ENCODE measurements around the gene DNAH9.

DNAH9 gene

GRCh38 chr17:11636771-11637170, 38.5 kb downstream of the DNAH9 start:
- CTCF ChIA-PET: no interaction called here
- POLR2A ChIA-PET: no interaction called here
- no peak for TF ChIP-seq CTCF (IDR thresholded peaks at IDR 0.05; ENCODE audit: insufficient read depth, low read length, missing control alignments)
- H3K4me3 ChIP-seq (ENCODE audit: low read depth, low read length): no peak overlapping the region
- no peak for DNase-seq (ENCODE audit: low read depth, low spot score)

- no peak for DNase-seq (ENCODE audit: low read depth, low spot score)
- no peak for TF ChIP-seq CTCF (IDR thresholded peaks at IDR 0.05; ENCODE audit: insufficient read depth, low read length, missing control alignments)
- CTCF ChIA-PET: no interaction called here
- POLR2A ChIA-PET: no interaction called here
- no peak overlapping the region for H3K4me3 ChIP-seq (ENCODE audit: low read depth, low read length)
Measured at GRCh38 chr17:11637796-11638195, 39.5 kb downstream of the DNAH9 start.

- POLR2A ChIA-PET: no interaction called here
- DNase-seq (ENCODE audit: low read depth, low spot score): no peak
- CTCF ChIA-PET: no interaction called here
- no peak overlapping the region for H3K4me3 ChIP-seq (ENCODE audit: low read depth, low read length)
- no peak for TF ChIP-seq CTCF (IDR thresholded peaks at IDR 0.05; ENCODE audit: insufficient read depth, low read length, missing control alignments)
Measured at GRCh38 chr17:11638700-11639265, 40.5 kb downstream of the DNAH9 start.

DNA sequence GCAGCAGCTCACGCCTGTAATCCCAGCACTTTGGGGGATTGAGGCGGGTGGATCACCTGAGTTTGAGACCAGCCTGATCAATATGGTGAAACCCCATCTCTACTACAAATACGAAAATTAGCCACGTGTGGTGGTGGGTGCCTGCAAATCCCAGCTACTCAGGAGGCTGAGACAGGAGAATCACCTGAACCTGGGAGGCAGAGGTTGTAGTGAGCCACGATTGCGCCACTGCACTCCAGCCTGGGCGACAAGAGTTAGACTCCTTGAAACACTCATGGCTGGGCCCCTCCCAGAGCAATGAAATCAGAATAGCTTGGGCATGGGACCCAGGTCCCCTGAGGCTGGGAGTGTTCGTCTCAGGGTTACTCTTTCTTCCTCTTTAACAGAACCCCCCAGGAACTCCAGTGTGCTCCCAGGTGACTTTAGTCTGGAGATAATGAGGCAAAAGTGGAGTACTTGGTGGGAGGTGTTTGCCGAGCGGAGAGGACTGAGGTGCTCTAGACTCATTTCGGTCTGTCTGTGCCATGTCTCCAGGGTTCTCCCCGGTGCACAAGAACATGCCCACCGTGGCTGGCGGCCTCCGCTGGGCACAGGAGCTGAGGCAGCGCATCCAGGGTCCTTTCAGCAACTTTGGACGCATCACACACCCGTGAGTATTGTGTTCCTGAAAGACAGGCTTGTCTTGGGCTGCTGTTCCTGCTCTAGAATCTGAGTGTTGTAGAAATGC, 41.6 kb downstream of the DNAH9 start:
- ChIA-PET POLR2A (no interaction called here), CTCF (no interaction called here)
- no peak for DNase-seq (ENCODE audit: low read depth, low spot score)
- no peak for TF ChIP-seq CTCF (IDR thresholded peaks at IDR 0.05; ENCODE audit: insufficient read depth, low read length, missing control alignments)
- no peak overlapping the region for H3K4me3 ChIP-seq (ENCODE audit: low read depth, low read length)

GRCh38 chr17:11640463-11640814, 42.2 kb downstream of the DNAH9 start:
- ChIA-PET POLR2A (no interaction called here), CTCF (no interaction called here)
- no peak for DNase-seq (ENCODE audit: low read depth, low spot score)
- TF ChIP-seq CTCF (IDR thresholded peaks at IDR 0.05; ENCODE audit: insufficient read depth, low read length, missing control alignments): no peak
- no peak overlapping the region for H3K4me3 ChIP-seq (ENCODE audit: low read depth, low read length)

- H3K4me3 ChIP-seq (ENCODE audit: low read depth, low read length): no peak overlapping the region
- no peak for DNase-seq (ENCODE audit: low read depth, low spot score)
- POLR2A ChIA-PET: no interaction called here
- no peak for TF ChIP-seq CTCF (IDR thresholded peaks at IDR 0.05; ENCODE audit: insufficient read depth, low read length, missing control alignments)
- CTCF ChIA-PET: no interaction called here
Measured at GRCh38 chr17:11641521-11642275, 43.4 kb downstream of the DNAH9 start.
